Breast epithelium (tissue), 3 donors: ENCODE results near the gene HID1.

ENCODE experiments used
- CTCF ChIP-seq, 3 donors: fragments of 450-650 bp; IDR thresholded peaks; one replicate each; pipeline ENCODE4 v1.5.1; 2016 to 2017; ENCODE audit warnings: antibody characterized with exemption in 3 of 3, mild to moderate bottlenecking in 3 of 3, moderate library complexity in 3 of 3
- POLR2A ChIP-seq: fragments of 450-650 bp; IDR thresholded peaks from one replicate; pipeline ENCODE4 v1.6.1; 2016; ENCODE audit warnings: antibody characterized with exemption, mild to moderate bottlenecking, moderate library complexity

GRCh38 chr17:75012346-75013091 is 40.0 kb upstream of the HID1 start, which contains the start of gene MRPL58:
- TF ChIP-seq CTCF (IDR thresholded peaks at IDR 0.05) (peak; percentile 60 to 73 (median 61)), POLR2A (no peak)
